COLO829 (cell line): ENCODE results near the gene ASB16.
A peak's percentile ranks its signal among the peaks of the same experiment; 100 is the strongest.

Experiments used
- DNase-seq: peaks from one replicate; pipeline ENCODE4 v3.0.0; 2012; ENCODE audit warnings: low spot score

The ASB16 gene

DNA sequence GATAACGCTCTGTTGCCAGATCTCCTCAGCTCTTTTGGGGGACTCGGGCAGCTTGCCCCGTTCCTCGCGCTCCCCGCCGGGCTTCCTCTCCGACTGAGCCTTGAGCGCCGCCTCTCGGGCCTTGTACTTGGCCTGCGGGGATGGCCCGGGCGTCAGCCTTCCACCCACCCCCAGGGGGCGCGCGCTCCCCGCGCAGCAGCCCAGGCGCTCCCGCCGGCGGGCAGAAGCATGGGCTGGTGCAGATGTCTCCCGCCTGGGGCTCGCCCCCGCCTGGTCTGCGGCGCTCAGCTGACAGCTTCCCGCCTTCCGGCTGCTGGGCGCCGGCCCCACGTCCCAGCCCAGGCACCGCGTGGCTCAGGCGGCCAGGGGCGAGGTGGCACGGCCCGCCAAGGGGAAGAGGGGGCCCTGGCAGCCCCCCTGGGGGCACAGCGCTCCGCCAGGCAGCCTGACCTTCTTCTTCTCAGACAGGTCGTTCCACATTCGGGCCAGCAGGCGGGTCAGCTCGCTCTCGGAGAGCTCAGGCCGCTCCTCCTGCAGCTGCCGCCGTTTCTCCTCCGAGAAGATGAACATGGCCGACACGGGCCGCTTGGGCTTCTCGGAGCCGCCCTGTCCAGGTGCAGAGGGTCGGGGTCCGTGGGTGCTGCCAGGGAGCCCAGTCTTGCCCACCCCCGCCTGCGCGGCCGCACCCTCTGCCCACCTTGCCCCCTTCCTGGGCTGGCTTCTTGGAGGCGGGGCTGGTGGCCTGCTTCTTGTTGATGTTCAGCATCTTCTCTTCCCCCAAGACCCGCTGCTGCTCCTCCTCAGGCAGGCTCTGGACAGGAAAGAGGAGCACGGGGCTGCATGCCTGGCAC lies 40.1 kb downstream of the ASB16 start:
- DNase-seq, result no peak

DNA sequence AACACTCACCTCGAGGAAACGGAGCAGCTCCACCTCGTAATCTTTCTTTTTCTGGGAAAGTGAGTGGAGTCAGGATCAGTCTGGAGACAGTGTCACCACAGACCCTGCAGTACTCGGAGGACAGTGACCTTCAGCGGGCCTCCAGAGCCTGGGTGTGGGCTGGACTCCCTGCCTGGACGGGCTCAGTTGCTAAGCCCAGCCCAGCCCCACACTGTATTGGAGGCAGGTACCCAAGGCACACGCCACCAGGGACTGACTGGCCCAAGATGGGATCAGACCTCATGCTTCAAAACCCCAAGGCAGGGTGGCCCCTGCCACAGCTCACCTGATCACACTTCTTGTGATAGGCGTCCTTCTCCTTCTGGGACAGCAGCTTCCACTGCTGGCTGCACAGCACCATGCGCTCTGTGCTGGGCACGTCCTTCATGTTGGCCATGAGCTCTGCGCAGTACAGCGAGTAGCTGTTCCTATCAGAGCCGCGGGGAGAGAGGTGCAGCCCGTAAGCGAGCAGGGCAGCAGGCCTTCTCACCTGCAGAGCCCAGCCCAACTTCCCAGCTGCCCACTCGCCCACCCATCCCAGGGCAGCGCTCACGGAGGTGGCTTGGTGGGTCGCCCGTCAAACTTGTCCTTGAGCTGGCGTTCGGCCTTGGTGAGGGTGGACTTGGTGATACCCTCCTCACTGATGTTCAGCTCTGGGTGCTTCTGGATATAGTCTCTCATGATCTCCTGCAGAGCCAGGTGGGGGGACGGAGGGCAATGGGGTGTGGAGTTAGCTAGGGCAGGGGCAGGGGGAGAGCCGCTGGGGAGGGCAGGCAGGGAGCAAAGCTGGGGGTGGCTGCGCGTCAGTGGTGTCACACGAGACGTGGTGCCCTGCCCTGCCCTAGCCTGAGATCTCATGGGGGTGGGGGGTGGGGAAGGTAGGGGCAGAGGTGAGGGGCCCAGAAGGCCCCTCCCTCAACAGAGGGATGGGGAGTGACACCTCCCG lies 41.1 kb downstream of the ASB16 start:
- DNase-seq, result no peak

DNA sequence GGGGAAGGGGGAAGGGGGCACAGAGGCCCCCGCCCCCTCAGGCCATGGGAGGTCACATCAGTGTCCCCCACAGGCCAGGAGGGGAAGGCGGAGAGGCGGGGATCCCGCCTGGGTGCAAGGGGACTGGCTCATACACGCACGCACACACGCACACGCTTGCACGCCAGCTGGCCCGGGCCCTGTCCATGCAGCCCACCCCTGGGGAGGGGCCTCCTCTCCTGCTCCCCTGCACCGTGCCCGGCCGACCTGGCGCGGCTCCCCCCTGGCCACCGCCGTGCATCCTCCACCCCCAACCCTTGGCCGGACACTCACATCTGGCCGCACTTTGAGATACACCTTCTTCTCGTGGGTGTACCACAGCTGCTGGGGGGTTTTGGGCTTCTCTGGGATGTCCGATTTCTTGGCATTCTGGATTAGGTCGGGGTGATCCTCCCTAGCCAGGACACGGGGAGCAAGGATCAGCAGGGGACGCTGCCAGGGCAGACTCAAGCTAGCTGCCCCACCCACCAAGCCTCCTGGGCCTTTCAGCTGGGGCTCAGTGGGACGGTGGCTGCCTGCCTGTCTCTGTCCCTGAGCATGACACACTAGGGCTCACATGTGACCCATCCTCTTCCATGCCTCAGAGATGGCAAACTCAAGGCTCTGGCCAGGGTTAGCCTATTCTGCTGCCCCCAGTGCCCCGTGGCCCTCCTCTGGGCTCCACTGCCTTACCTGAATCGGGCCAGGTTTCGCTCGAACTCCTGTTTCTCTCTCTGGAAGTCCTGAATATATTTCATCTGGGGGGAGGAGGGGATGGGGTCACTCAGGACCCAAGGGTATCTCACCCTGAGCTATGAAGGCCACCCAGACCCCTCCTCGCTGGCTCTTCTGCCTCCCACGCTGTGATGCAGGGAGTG lies 42.3 kb downstream of the ASB16 start:
- no peak for DNase-seq

DNA sequence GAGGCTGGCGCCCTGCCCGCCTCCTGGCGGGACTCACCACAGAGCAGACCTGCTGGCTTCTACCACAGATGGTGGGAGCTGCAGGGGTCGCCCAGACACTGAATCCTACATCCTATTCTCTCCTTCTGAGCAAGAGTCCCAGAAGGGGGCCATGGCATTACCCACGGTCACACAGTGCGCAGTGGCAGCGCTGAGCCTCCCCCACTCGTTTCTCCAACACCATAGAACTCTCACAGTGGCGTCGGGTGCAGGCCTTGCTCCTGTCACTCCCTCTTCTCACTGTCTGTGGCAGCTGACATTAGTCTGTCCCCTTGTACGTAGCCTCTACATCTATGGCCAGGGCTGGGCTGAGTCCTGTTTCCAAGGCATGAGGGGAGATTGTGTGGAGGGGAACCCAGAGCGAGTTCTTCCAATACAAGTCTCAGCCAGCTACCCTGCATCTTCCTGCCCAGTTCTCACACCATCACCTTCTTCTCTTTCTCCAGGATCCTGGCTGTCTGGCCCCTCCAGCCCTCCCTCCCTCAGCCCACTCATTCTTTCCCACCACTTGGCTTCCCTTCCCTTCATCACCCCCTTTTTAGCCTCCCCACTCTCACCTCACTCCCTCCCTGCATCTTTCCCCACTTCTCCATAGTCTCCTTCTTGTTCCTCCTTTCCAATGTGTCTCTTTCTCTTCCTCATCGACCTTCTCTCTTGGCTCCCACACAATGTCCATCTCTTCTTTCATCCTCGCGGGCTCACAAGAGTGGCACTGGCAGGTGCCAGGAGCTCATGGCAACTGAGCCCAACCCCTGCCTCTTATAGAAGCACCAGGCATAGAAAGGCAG lies 43.1 kb downstream of the ASB16 start:
- no peak for DNase-seq

DNA sequence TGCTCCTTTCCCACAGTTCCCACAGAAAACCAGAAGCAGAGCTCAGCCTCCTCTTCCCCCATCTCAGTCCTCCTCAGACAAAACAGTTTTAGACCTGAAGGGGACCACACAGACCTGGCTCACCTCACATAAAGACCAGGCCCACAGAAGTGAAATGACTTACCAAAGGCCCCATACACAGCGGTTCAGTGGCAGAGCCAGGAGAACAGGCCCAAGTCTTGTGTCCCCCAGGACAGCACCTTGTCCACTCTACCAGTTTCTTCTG lies 43.7 kb downstream of the ASB16 start:
- no peak for DNase-seq

DNA sequence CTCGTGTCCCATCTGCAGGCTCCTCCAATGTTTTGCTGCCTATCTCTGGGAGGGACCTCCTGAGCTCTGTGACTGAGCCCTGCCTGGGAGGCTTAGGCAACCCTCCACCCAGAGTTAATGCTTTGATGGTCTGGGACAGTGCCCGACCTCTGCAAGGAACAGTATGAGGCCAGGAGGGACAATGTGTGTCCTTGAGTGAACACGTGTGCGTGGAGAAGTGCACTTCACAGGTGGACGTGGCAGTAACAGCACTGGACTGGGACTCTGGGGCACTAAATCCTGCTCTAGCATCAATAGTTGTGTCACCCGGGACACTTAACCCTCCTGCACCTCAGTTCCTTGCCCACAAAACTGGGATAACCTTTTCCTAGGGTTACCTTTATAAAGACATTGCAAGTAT lies 44.4 kb downstream of the ASB16 start:
- DNase-seq, result no peak

DNA sequence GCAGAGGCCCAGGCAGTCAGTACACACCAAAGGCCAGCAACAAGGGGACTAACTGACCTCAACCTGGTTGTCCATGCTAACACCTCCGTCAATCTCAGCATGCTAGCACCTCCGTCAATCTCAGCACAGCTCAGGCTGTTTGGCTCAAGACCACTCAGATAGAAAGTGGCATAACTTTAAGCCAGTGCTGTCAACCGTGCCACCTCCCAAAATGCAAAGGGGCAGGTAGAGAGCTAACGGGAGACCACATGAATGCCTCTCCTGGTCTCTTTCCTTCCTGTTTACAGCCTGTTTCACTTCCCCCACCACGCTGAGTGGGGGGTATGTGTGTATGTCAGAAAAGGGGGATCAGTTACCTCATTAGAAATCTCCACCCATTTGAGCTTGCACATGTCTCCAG lies 45.7 kb downstream of the ASB16 start:
- no peak for DNase-seq

DNA sequence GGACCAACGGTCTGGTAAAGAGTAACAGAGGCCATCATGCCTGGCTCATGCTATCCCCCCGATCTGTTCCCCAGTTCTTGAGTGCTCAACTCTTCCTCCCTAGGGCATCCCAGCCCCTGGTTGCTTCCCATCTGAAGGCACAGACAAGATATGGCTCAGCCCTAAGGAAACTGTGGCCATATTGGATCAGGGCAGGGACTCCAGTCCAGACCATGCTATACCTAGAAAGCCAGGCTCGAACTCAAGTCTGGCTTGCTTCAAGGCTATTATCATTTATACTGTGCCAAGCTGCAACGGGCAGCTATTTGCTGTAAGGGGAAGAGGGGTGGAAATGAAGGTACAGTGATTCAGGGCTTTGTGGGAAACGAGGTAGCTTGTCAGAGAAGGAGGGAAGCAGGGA lies 46.2 kb downstream of the ASB16 start:
- no peak for DNase-seq

DNA sequence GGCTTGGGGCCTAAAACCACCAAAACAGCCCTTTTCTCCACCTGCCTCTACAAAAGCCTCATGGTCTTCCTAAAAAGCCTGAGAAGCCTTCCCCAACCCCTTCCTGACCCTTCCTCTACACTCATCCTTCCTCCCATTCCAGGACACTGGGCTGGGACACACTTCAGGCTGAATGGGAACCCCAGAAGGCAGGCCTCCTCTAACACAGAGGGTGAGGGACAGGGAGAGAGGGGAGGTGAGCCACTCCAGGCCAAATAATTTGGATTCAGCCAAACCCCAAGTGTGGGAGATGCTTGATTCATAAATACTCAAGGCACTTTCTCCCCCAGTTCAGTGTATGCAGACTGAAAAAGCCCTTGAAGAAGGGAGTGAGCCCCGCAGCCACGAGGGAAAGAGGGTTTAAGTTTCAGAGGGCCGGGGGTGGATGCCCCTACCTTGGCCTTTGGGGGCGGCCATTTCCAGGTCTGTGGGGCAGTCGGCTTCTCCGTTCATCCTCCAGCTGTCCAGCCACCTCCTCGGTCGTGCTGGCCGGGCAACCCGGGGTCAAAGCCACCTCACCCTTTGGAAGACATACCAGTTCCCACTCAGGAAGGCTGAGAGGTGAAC lies 47.3 kb downstream of the ASB16 start:
- DNase-seq, result no peak

DNA sequence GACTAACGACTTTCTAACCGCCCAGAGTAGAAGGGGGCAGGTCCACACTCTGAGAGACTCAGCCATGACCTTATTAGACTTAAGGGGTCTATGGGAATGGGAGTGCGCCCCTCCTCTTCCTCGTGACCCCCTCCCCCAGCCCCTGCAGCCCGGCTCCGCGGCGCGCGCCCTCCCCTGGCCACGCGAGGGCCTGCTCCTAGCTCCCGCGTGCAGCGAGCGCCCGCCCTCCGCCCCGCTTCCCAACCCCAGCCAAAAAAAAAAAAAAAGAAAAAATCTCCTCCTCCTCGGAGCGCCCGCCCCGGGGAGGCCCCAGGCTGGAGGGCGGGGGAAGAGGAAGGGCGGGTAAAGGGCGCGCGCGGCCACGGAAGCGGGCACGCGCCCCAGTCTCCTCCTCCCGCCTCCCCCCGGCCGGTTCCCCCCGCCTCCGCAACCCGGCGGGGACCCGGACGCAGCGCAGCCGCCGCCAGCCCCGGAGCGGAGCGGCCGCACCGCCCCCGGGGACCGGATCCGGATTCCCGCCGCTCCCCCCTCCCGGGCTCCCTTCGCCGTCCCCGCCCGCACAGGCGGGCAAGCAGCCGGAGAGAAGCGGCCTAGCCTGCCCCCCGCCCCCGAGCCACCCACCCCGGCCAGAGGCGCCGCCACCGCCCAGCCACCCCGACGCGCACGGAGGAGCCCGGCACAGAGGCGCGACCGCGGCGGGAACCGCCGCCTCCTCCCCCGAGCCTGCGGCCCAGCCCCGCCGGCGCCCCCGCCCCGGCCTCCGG lies 48.0 kb downstream of the ASB16 start:
- DNase-seq, result peak; percentile 79

DNA sequence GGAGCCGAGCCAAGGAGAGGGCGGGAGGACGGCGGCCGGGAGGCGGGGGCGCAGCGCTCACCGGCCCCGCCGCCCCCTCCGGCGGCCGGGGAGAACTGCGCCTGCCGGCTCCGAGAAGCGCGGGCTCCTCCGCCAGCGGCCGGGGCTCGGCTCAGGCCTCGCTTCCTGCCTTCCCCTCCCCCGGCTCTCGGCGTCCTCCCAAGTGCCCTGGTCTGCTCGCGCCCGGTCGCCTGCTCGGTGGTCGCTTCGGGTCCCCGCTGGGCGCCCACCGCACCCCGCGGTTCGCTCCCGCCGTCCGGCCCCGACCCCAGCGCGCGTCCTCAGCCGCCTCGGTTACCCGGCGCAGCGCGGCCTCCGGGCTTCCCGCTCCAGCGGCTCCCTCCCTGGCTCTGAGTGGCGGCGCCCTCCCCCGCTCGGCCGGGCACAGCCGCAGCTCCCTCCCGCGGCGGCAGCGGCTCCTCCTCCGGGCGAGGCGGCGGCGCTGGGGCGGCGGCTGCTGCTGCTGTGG lies 48.7 kb downstream of the ASB16 start:
- DNase-seq, result no peak

DNA sequence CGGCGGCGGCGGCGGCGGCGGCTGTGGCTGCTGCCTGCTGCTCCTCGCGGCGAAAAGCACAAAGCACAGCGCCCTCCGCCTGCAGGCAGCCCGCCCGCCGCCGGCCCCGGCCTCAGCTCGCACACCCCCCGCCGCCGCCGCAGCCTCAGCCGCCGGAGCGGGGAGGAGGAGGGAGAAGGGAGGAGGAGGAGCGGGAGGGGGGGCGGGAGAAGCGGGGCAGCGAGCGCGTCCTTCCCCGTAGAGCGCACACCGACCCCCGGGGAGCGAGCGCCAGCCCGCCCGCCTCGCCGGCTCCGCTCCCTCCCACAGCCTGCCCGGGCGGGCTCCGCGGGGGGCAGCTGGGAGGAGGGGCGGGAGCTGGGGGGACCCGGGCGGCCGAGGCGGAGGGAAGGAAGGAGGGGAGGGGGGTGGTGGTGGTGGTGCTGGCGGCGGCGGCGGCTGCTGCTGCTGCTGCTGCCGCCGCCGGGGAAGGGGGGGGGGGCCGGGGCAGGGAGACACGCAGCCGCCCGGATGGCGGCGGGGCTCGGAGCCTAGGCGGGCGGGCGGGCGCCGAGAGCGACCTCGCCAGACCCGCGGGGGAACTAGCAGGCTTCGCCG lies 49.2 kb downstream of the ASB16 start, which contains the start of gene UBTF:
TSS of gene UBTF (minus strand) at position 60 of the 597 bp plus-strand sequence. CDS start 1,446 bp downstream, outside the sequence.
- no peak for DNase-seq

DNA sequence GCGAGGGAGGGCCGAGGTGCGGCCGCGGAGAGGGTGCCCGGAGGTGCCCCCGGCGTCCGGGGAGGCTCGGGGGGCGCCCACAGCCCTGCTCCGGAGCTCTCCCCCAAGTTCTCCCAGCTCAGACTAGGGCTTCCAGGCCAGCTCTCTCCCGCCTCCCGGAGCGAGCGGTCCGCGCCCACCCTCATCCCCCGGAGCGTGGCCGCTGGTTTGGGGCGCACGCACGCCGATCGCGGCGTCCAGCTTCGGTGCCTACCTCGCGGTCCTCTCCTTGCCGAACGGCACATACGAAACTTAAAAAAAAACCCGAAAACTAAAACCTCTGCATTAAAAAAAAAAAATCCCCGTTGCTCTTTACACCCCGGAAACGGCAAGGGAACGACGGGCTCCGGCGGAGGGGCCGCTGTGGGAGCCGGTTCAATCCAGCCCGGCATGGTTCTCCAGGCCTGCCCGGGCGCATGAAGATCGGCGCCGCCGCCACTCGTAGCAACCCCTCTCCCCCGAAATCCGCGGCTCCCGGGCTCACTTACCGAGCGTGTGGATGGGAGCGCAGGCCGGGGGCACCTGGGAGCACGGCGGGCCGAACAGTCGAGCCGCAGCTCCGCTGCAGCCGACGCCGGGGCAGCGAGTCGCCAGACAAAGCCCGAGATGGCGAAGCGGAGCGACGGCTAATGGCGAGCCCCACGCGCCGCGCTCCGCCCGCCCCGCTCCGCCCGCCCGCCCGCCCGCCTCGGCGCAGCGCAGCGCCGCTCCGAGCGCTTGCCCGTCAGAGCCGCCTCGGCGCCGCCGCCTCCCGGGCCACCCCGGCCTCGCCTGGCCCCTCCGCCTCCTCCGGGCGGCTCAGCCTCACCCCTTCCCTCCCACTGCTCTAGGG lies 49.9 kb downstream of the ASB16 start:
- DNase-seq, result no peak

DNA sequence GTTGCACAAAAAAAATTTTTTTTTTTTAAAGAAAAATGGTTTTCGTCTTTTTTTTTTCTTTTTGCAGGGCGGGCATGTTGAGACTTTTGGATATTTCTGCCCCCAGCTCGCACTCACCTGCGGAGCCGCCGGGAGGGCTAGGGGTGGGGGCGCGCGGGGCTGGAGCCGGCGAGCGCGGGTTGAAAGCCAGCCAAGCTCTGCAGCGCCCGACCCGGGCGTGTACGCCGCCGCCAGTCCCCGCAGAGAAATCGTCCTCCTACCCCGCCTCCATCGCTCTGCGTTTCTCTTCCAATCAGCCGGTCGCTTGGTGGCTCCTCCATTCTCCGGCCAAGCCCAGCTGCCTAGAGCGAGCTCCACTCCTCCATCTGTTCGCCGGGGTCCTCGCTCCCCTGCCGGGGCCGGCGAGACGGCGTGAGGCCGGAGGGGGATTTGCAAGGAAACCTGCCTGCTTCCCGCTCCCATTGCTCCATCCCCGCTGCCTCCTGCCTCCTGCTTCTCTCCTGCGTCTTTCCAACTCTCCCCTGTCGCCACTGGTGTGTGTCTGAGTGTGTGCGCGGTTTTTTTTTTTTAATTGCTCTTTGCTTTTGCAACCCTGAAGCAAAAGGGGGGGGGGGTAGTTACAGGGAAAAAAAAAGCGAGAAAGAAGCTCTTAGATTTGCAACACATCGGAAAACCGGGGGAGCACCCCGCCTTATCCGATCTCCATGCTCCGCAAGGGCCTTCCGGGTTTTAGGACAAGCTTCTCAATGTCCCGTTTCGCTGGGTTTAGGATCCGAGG lies 50.8 kb downstream of the ASB16 start:
- DNase-seq, result peak; percentile 73

DNA sequence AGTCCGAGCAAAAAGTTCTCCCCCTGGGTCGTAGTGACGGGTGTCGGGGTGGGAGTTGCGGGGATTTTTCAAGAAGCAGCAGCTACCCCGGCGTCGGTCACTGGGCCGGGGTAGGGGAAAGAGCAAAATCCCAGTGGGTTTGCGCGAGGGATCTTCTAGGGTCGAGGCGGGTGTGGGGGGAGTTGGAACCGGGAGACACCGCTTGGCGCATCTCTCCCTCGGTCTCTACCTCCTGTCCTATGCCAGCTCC lies 51.3 kb downstream of the ASB16 start:
- DNase-seq, result no peak

DNA sequence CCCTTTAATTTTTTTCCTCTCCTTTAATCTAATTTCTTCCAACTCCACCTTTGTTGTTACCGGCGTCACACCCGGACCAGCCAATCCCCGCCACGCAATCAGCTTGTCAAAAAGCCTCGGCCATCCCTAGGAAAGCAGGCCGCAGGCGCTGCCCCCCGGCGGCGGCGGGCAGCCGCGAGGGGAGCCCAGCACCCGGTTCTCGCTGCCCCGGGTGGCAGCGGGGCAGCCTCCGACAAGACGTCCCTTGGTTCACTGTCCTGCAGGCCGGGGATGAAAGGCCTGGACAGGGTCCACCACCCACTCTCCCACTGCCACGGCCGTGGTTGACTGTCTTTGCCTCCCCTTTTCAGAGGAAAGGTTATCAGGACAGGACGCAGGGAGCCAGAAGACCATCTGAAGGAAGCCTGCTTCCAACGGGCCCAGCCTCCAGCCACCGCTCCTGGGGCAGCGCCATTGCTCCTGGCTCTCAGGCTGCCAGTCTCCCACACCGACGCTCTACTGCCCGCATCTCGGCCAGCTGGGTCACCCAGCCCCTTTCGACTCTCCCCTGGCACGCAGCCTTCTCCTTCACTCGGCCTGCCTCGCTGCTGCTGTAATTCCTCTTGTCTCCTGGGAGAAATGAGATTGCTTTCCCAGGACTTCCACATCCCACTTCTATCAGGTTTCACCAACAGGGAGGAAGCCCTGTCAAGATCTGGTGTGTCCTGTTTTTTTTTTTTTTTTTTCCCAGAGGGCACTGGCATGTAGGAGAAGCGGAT lies 51.8 kb downstream of the ASB16 start:
- no peak for DNase-seq

DNA sequence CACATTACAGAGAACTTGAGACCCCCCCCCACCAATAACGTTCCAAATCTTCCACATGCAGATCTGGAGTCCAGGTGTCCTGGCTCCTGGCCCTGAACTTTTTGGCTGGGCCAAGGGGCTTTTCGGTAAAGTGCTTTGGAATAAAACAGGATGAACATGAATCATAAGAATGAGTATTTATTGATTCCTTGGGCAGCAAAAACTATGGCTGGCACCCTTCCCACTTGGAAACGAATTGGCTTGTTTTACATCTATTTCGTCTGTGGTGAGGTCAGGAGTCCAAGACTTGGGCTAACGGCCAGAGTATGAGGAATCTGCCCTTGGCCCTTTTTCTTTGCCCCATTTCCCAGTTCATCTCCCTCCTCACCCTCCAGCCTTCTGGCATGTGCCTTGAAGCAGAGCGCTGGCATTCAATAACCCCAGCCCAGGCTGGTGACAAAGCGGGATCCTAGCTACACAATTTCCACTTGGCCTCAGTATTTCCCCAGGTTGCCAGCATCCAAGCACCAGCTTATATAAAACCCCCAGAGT lies 53.1 kb downstream of the ASB16 start:
- DNase-seq, result no peak
